GM23248 (cell line): ENCODE data around the gene PZP.

Source experiments
- EZH2 ChIP-seq: fragments of 200-600 bp; sonication (generic); IDR thresholded peaks from 2 replicates; pipeline ENCODE4 v1.6.1; 2018; ENCODE audit warnings: antibody characterized with exemption, mild to moderate bottlenecking; ENCODE audit not compliant: insufficient read depth, poor library complexity, severe bottlenecking
- EZH2phosphoT487 ChIP-seq: fragments of 200-600 bp; sonication (generic); IDR thresholded peaks from 2 replicates; pipeline ENCODE4 v1.6.1; 2018; ENCODE audit warnings: antibody characterized with exemption, moderate library complexity, mild to moderate bottlenecking, low read depth; ENCODE audit not compliant: insufficient read depth

GRCh38 chr12:9109213-9109522 lies 99.0 kb downstream of the PZP start:
- TF ChIP-seq EZH2 = no peak
- TF ChIP-seq EZH2phosphoT487 = no peak
